Stimulated activated CD8-positive, alpha-beta memory T cell treated with anti-CD3 and anti-CD28 coated beads, Interleukin-15, amount 100 ng/mL, for 48 hours (primary cell): ENCODE data around the gene PPIG.
"Not testable (repeated sequence)": the region's sequence is repeated elsewhere in the genome, so short reads cannot be mapped to it uniquely, and the experiment has no call there.

Experiments used
- DNase-seq, 2 donors: peaks; one replicate each; pipeline ENCODE4 v3.0.0-alpha.2; 2020; ENCODE audit warnings: low read depth in 2 of 2

Gene PPIG

GRCh38 chr2:169584005-169584877 lies at the start of gene PPIG:
Gene PPIG, plus strand, starts transcription at chr2:169584351. Its CDS starts 19,691 bp downstream, at chr2:169604042.
- DNase-seq = peak; percentile 74 to 77

DNA sequence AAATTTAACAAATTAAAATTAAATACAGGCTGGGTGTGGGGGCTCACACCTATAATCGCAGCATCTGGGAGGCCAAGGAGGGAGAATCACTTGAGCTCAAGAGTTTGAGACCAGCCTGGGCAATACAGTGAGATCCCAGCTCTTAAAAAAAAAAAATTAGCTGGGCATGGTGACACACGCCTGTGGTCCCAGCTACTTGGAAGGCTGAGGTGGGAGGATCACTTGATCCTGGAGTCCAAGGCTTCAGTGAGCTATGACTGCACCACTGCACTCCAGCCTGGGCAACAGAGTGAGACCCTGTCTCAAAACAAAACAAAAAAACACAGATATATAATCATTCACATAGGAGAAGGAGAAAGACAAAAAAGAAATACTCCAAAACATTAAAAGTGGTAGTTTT lies 44.7 kb upstream of the PPIG start:
- DNase-seq = not testable (repeated sequence)

- DNase-seq = no peak
Measured at GRCh38 chr2:169540146-169540545, 44.0 kb upstream of the PPIG start.

GRCh38 chr2:169542433-169542832 lies 41.7 kb upstream of the PPIG start:
- no peak for DNase-seq

GRCh38 chr2:169546756-169547155 lies 37.4 kb upstream of the PPIG start:
- no peak for DNase-seq

DNA sequence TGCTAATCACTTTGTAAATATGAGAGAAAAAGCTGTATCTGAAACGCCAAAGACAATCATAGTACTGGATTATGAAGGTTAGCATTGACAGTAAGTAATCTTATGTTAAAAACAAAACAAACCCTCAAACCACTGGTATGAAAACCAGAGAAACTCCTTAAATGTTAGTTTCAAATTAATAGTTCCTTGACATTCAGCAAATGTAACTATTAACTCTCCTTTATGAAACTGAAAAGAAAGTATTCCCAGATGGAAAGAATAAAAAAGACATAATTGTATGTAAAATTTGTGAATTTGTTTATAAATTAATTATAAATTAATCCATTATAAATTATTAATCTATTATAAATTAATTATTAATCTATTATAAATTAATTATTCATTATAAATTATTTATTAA lies 22.8 kb upstream of the PPIG start:
- DNase-seq = no peak

DNA sequence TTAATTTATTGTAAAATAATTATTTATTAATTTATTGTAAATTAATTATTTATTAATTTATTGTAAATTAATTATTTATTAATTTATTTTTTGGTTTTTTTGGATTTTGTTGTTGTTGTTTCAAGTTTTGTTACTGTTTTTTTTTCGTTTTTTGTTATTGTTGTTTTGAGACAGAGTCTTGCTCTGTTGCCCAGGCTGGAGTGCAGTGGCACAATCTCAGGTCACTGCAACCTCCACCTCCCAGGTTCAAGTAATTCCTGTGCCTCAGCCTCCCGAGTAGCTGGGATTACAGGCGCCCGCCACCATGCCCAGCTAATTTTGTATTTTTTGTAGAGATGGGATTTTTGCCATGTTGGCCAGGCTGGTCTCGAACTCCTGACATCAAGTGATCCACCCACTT lies 22.1 kb upstream of the PPIG start:
- DNase-seq = not testable (repeated sequence)

- no peak for DNase-seq
Measured at GRCh38 chr2:169562519-169562918, 21.6 kb upstream of the PPIG start.

GRCh38 chr2:169565686-169566085 lies 18.5 kb upstream of the PPIG start:
- DNase-seq = no peak

DNA sequence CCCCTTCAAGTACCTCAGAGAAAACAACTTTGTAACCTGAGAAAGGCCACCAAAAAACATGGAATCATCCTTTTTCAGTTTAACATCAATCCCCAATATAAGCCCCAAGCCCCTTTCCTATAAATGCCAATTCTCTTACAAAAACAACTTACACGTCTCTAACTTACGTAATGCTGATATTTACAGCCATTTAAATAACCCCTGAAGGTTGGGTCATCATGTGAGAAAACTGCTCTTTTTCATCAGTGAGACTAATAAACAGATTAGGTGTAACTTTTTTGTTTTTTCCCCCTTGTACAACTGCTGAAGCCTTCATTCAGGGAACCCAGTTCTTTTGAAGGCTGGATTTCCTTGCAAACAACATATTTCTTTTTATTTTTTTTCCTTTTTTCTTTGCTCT lies 14.2 kb upstream of the PPIG start:
- DNase-seq = no peak

DNA sequence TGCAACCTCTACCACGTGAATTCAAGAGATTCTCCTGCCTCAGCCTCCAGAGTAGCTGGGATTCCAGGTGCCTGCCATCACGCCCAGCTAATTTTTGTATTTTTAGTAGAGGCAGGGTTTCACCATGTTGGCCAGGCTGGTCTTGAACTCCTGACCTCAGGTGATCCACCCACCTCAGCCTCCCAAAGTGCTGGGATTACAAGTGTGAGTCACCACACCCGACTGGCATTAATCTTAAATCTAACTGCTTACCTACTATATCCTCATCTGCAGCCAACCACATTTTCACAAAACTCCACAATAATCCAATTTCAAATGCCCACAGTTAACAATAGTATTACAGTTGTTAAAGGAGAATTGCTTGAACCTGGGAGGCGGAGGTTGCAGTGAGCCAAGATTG lies 13.4 kb upstream of the PPIG start:
- DNase-seq = not testable (repeated sequence)

- no peak for DNase-seq
Measured at GRCh38 chr2:169571571-169571970, 12.6 kb upstream of the PPIG start.

DNA sequence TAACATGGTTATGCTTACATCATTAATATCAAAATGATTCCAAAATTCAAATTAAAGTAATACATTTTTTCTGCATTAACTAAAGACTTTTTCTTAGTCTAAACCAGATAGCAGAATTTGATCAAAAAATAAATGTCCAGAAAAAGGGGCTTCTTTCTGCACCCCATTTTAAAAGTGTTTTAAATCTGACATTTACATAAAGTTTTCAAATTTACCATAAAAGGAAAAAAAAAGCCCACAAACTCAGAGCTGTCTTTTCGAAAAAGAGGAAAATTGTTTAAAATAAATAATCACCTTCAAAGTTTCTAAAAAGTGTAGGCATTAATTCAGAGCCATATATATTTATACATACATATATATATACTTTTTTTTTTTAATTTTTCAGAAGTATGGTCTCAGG lies 12.0 kb upstream of the PPIG start:
- DNase-seq = no peak

GRCh38 chr2:169572821-169573159 lies 11.4 kb upstream of the PPIG start:
- no peak for DNase-seq

DNA sequence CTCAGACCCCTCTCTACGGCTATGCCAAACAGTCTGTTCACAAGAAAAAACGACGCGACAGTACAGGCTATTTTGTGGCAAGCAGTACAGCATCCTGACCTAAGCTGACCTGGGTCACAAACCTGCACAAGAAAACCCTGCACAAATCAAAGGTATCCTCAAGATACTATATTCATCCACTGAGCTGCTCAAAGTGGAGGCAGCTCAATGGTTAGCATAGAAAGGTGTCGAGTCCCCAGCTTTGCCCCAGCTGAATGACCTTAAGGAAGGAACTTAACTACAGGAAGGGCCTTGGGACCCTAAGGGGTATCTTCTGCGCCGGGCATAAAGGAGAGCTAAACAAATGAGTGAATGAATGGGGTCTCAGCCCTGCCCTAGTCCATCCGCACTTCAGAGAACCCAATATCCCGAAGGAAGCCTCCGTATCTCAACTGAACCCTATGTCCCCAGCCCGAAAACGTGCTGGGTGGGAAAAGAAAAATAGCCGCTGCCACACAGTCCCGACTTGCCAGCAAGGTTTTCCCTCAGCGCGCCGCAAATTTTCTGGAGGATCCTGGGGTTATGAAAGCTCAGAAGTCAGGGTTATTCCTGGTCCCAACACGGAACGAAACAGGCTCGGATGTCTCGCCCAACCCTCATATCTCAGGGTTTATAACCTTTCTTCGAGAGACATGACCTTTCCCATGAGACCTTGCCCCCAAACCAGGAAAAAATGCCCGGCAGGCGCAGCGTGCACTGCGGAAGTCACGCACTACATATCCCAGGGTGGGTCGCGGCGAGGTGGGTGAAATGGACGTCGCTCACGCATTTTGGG lies 10.8 kb upstream of the PPIG start, which contains the start of gene FASTKD1:
TSS of gene FASTKD1 (minus strand) at position 706 of the 814 bp plus-strand sequence. CDS start 1,836 bp downstream, outside the sequence.
- DNase-seq = peak; percentile 79 to 84

DNA sequence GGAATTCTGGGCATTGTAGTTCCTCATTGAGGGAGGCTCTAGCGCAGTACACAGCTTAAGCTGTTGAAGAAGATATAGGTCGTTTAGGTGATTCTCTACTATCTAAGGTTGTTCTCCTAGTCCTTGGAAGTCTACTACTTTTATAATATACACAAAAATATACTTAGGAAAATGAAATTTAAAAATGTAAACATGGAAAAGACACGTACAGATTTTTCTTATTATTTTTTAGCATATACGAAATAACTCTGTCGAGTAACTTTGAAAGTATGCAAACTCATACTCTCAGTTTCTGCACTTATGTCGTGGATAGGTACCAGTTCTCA lies 10.2 kb upstream of the PPIG start:
- DNase-seq = no peak

GRCh38 chr2:169574539-169574938 lies 9.6 kb upstream of the PPIG start:
- not testable (repeated sequence) for DNase-seq

DNA sequence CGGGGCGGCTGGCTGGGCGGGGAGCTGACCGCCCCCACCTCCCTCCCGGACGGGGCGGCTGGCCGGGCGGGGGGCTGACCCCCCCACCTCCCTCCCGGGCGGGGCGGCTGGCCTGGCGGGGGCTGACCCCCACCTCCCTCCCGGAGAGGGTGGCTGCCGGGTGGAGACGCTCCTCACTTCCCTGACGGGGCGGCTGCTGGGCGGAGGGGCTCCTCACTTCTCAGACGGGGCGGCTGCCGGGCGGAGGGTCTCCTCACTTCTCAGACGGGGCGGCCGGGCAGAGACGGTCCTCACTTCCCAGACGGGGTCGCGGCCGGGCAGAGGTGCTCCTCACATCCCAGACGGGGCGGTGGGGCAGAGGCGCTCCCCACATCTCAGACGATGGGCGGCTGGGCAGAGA lies 8.9 kb upstream of the PPIG start:
- DNase-seq = not testable (repeated sequence)

GRCh38 chr2:169579044-169579443 lies 5.1 kb upstream of the PPIG start:
- no peak for DNase-seq

- DNase-seq = not testable (repeated sequence)
Measured at GRCh38 chr2:169582552-169583266, 1.4 kb upstream of the PPIG start.

- no peak for DNase-seq
Measured at GRCh38 chr2:169583518-169583917, 633 bp upstream of the PPIG start.

GRCh38 chr2:169585673-169586072 lies 1.5 kb downstream of the PPIG start:
- DNase-seq = no peak
